H1 (cell line): ENCODE results near the gene ZNF618. TPM values are rescaled to one million over a fixed set of nuclear protein-coding genes. Genes with fewer than 3 reads are reported as not detected.
A peak's percentile ranks its signal among the peaks of the same experiment; 100 is the strongest.

Experiments
- CTCF ChIA-PET: fragments of 300-600 bp; sonication (Branson Sonifier 250); formaldehyde crosslinking; loops from one replicate; lab custom pipeline; 2021; ENCODE audit not compliant: partially characterized antibody; lab: Charles Lee
- POLR2A ChIA-PET: fragments of 300-600 bp; sonication (Branson Sonifier 250); formaldehyde crosslinking; loops from one replicate; lab custom pipeline; 2021; ENCODE audit warnings: inconsistent platforms; ENCODE audit not compliant: partially characterized antibody; lab: Charles Lee
- DNase-seq, 2 experiments: peaks; one replicate each; pipeline versions ENCODE4 v3.0.0 to v3.0.0-alpha.2; 2010 to 2022; ENCODE audit warnings: low spot score in 2 of 2, low read depth in 1 of 2, mixed read lengths in 1 of 2
- FAIRE-seq: peaks from 2 replicates; lab custom pipeline; 2011; peaks lifted over from hg19 to GRCh38; lab: Jason Lieb, UNC
- H2AFZ ChIP-seq: 2 replicates; pipeline ENCODE4 v1.8.1; 2012; ENCODE audit warnings: low read length, inconsistent platforms
- H2AK5ac ChIP-seq: 2 replicates; pipeline ENCODE4 v1.6.1; 2013; ENCODE audit warnings: low read depth, low read length
- H2BK120ac ChIP-seq: replicated peaks from 2 replicates; pipeline ENCODE3; 2013; ENCODE audit warnings: low read depth, low read length, inconsistent platforms
- H2BK12ac ChIP-seq: 2 replicates; pipeline ENCODE4 v1.6.1; 2013; ENCODE audit warnings: low read depth, low read length
- H2BK15ac ChIP-seq: 2 replicates; pipeline ENCODE4 v1.6.1; 2013; ENCODE audit warnings: low read length
- H2BK20ac ChIP-seq: 2 replicates; pipeline ENCODE4 v1.6.1; 2013; ENCODE audit warnings: low read length
- H2BK5ac ChIP-seq: 2 replicates; pipeline ENCODE4 v1.6.1; 2013; ENCODE audit warnings: low read depth, low read length
- H3K14ac ChIP-seq: 2 replicates; pipeline ENCODE4 v1.6.1; 2013; ENCODE audit warnings: inconsistent platforms; ENCODE audit not compliant: insufficient read length
- H3K18ac ChIP-seq: 2 replicates; pipeline ENCODE4 v1.6.1; 2013; ENCODE audit warnings: low read length; ENCODE audit errors: extremely low read depth
- H3K23ac ChIP-seq: 2 replicates; pipeline ENCODE4 v1.6.1; 2013; ENCODE audit warnings: inconsistent platforms; ENCODE audit not compliant: insufficient read length
- H3K23me2 ChIP-seq: 2 replicates; pipeline ENCODE4 v1.6.1; 2013; ENCODE audit warnings: low read depth, low read length
- H3K27ac ChIP-seq: 2 replicates; pipeline ENCODE4 v1.6.1; 2011; ENCODE audit warnings: low read depth, low read length, inconsistent platforms
- H3K27me3 ChIP-seq, 4 experiments: replicated peaks in 1 of 4; 1 replicate in 1 of 4; 2 replicates in 3 of 4; pipeline versions ENCODE4 v1.6.1 to v1.8.1; 2011 to 2013; ENCODE audit warnings: low read length in 3 of 4, mild to moderate bottlenecking in 3 of 4, inconsistent platforms in 2 of 4, mixed read lengths in 2 of 4, moderate library complexity in 1 of 4; ENCODE audit not compliant: control insufficient read depth in 3 of 4, insufficient read depth in 3 of 4; ENCODE audit errors: extremely low read depth in 1 of 4
- H3K36me3 ChIP-seq, 4 experiments: 2 replicates each; pipeline versions ENCODE4 v1.6.1 to v1.8.1; 2011 to 2013; ENCODE audit warnings: mild to moderate bottlenecking in 4 of 4, low read length in 3 of 4, moderate library complexity in 2 of 4, control low read depth in 1 of 4, inconsistent platforms in 1 of 4; ENCODE audit not compliant: insufficient read depth in 4 of 4, control insufficient read depth in 2 of 4
- H3K4ac ChIP-seq: replicated peaks from 2 replicates; pipeline ENCODE3; 2013; ENCODE audit warnings: low read length, low read depth, mixed read lengths, inconsistent platforms; ENCODE audit not compliant: insufficient read length
- H3K4me1 ChIP-seq, 4 experiments: replicated peaks in 1 of 4; 1 replicate in 1 of 4; 2 replicates in 3 of 4; pipeline versions ENCODE4 v1.6.1 to v1.8.1; 2011 to 2013; ENCODE audit warnings: low read length in 3 of 4, inconsistent platforms in 2 of 4, mixed read lengths in 1 of 4; ENCODE audit not compliant: insufficient read depth in 4 of 4, control insufficient read depth in 3 of 4
- H3K4me2 ChIP-seq, 2 experiments: 2 replicates each; pipeline versions ENCODE4 v1.6.1 to v1.8.1; 2011 to 2013; ENCODE audit warnings: low read depth in 2 of 2, low read length in 2 of 2, control low read depth in 1 of 2, inconsistent platforms in 1 of 2, mild to moderate bottlenecking in 1 of 2; ENCODE audit not compliant: insufficient read depth in 1 of 2
- H3K4me3 ChIP-seq, 4 experiments: fragments of 200-600, 300-600 bp in 1 of 4; sonication (generic), shearing (Covaris generic), sonication (Bioruptor Twin) in 1 of 4; 2 replicates each; pipeline versions ENCODE4 v1.5.1 to v1.8.1; 2011 to 2016; ENCODE audit warnings: low read length in 4 of 4, low read depth in 3 of 4, control low read depth in 2 of 4, inconsistent platforms in 2 of 4, mild to moderate bottlenecking in 2 of 4, mixed read lengths in 1 of 4, moderate library complexity in 1 of 4; ENCODE audit not compliant: insufficient read depth in 2 of 4; ENCODE audit errors: extremely low read depth in 1 of 4
- H3K56ac ChIP-seq: replicated peaks from 2 replicates; pipeline ENCODE3; 2013; ENCODE audit warnings: low read depth, mild to moderate bottlenecking, mixed read lengths, low read length, inconsistent platforms; ENCODE audit not compliant: insufficient read length
- H3K79me1 ChIP-seq: 2 replicates; pipeline ENCODE4 v1.6.1; 2013; ENCODE audit warnings: low read depth, low read length, control low read depth
- H3K79me2 ChIP-seq, 2 experiments: 2 replicates each; pipeline versions ENCODE4 v1.6.1 to v1.8.1; 2012 to 2013; ENCODE audit warnings: low read length in 2 of 2, mild to moderate bottlenecking in 2 of 2, inconsistent platforms in 1 of 2; ENCODE audit not compliant: insufficient read depth in 2 of 2, control insufficient read depth in 1 of 2
- H3K9ac ChIP-seq, 4 experiments: replicated peaks in 1 of 4; 1 replicate in 1 of 4; 2 replicates in 3 of 4; pipeline versions ENCODE4 v1.6.1 to v1.8.1; 2011 to 2013; ENCODE audit warnings: low read depth in 3 of 4, low read length in 3 of 4, control low read depth in 2 of 4, mild to moderate bottlenecking in 2 of 4, moderate library complexity in 2 of 4, inconsistent platforms in 1 of 4; ENCODE audit errors: extremely low read depth in 1 of 4
- H3K9me3 ChIP-seq, 2 experiments: 2 replicates each; pipeline versions ENCODE4 v1.6.1 to v1.8.1; 2012 to 2013; ENCODE audit warnings: mild to moderate bottlenecking in 2 of 2, moderate library complexity in 2 of 2, control low read depth in 1 of 2, inconsistent platforms in 1 of 2, low read depth in 1 of 2, low read length in 1 of 2, mixed read lengths in 1 of 2; ENCODE audit not compliant: insufficient read depth in 2 of 2
- H4K20me1 ChIP-seq, 2 experiments: replicated peaks in 1 of 2; 2 replicates each; pipeline versions ENCODE3 to v1.8.1; 2011 to 2013; ENCODE audit warnings: inconsistent platforms in 2 of 2, low read length in 2 of 2, mild to moderate bottlenecking in 1 of 2; ENCODE audit not compliant: insufficient read depth in 2 of 2, control insufficient read depth in 1 of 2
- H4K5ac ChIP-seq: 2 replicates; pipeline ENCODE4 v1.6.1; 2013; ENCODE audit warnings: low read length, low read depth, mixed read lengths, inconsistent platforms; ENCODE audit not compliant: insufficient read length
- H4K8ac ChIP-seq: 2 replicates; pipeline ENCODE4 v1.8.0; 2013; ENCODE audit warnings: mild to moderate bottlenecking, moderate library complexity, low read length, inconsistent platforms; ENCODE audit not compliant: insufficient read depth; ENCODE audit errors: extremely low read depth
- H4K91ac ChIP-seq: replicated peaks from 2 replicates; pipeline ENCODE3; 2013; ENCODE audit warnings: low read length, mixed read lengths, inconsistent platforms; ENCODE audit not compliant: insufficient read length
- CTBP2 ChIP-seq: IDR thresholded peaks from 2 replicates; pipeline ENCODE4 v1.7.0; 2011; ENCODE audit warnings: borderline replicate concordance, mild to moderate bottlenecking, moderate library complexity, mixed read lengths, low read length; ENCODE audit not compliant: insufficient read depth, insufficient read length
- EGR1 ChIP-seq: IDR thresholded peaks from 2 replicates; pipeline ENCODE4 v1.6.1; 2011; ENCODE audit warnings: low read depth, low read length, borderline replicate concordance
- EP300 ChIP-seq, 2 experiments: IDR thresholded peaks; 1 replicate in 1 of 2; 2 replicates in 1 of 2; pipeline ENCODE4 v1.6.1; 2011 to 2012; ENCODE audit warnings: low read depth in 2 of 2, low read length in 2 of 2, mild to moderate bottlenecking in 2 of 2, borderline replicate concordance in 1 of 2, inconsistent platforms in 1 of 2, moderate library complexity in 1 of 2
- EZH2 ChIP-seq: fragments of 200-600 bp; sonication (generic); IDR thresholded peaks from 2 replicates; pipeline ENCODE4 v1.7.1; 2012; ENCODE audit warnings: low read depth, mild to moderate bottlenecking, moderate library complexity, low read length, inconsistent platforms; ENCODE audit not compliant: severe bottlenecking
- GABPA ChIP-seq: IDR thresholded peaks from 2 replicates; pipeline ENCODE4 v1.6.1; 2011; ENCODE audit warnings: mild to moderate bottlenecking, low read length, moderate library complexity, borderline replicate concordance; ENCODE audit not compliant: insufficient read depth
- HDAC2 ChIP-seq, 2 experiments: fragments of 300-600 bp in 1 of 2; sonication (generic) in 1 of 2; IDR thresholded peaks; 2 replicates each; pipeline ENCODE4 v1.6.1; 2011 to 2012; ENCODE audit warnings: low read depth in 2 of 2, low read length in 2 of 2, mild to moderate bottlenecking in 2 of 2, moderate library complexity in 2 of 2, borderline replicate concordance in 1 of 2, inconsistent platforms in 1 of 2
- JUND ChIP-seq: IDR thresholded peaks from 2 replicates; pipeline ENCODE4 v1.6.1; 2011; ENCODE audit warnings: mild to moderate bottlenecking, improper control_type of control experiment, low read length
- KDM1A ChIP-seq: fragments of 200-600, 300-600 bp; sonication (generic); IDR thresholded peaks from 2 replicates; pipeline ENCODE4 v1.7.1; 2016; ENCODE audit warnings: mild to moderate bottlenecking, low read length, borderline replicate concordance
- SAP30 ChIP-seq: fragments of 300-600 bp; sonication (generic); IDR thresholded peaks from 2 replicates; pipeline ENCODE4 v1.7.1; 2012; ENCODE audit warnings: low read length, moderate library complexity, mild to moderate bottlenecking, inconsistent platforms; ENCODE audit not compliant: insufficient read depth, insufficient replicate concordance
- YY1 ChIP-seq: IDR thresholded peaks from 2 replicates; pipeline ENCODE4 v1.6.1; 2011; ENCODE audit warnings: low read depth, mild to moderate bottlenecking, low read length
- WGBS, 2 experiments: shearing (Covaris generic) in 1 of 2; methylation state at CpG; one replicate each; pipeline versions ENCODE4 v1.1.6 to v1.1.7; 2013 to 2015; ENCODE audit warnings: low lambda C conversion rate in 2 of 2, mixed read lengths in 2 of 2, inconsistent platforms in 1 of 2, low coverage in 1 of 2, missing lambda C conversion rate in 1 of 2; ENCODE audit not compliant: insufficient replicate concordance in 2 of 2, insufficient coverage in 1 of 2, insufficient read length in 1 of 2; ENCODE audit errors: extremely low coverage in 1 of 2, missing lambda C conversion rate in 1 of 2; 5-methylcytosine and 5-hydroxymethylcytosine counted together
- polyA plus RNA-seq, 7 experiments: library from polyadenylated mRNA; depleted of rRNA in 3 of 7; stranded (reverse) in 5 of 7; unstranded in 2 of 7; fragments of >200 nt in 5 of 7; fragments of 200-250 nt in 2 of 7; gene quantifications; 1 replicate in 5 of 7; 2 replicates in 1 of 7; 4 replicates in 1 of 7; pipeline versions ENCODE4 v1.2.1 to v1.2.3, GENCODE V29; 2011 to 2013; ENCODE audit warnings: missing spikeins in 2 of 7, mixed read lengths in 2 of 7
- total RNA-seq: library from RNA; stranded (reverse); fragmentation: NEBNext Ultra II Directional; extraction: Animal tissue kit (Norgen Biotek cat#: 25700); gene quantifications from 2 replicates; pipeline ENCODE4 v1.2.1, GENCODE V29; 2021

ZNF618 gene
- total and polyA plus RNA-seq, 2 of the 8 experiments (the other 6 are each of a cell fraction or from before 2014, with no cell fraction given), result 9.6 to 28.5 TPM

DNA sequence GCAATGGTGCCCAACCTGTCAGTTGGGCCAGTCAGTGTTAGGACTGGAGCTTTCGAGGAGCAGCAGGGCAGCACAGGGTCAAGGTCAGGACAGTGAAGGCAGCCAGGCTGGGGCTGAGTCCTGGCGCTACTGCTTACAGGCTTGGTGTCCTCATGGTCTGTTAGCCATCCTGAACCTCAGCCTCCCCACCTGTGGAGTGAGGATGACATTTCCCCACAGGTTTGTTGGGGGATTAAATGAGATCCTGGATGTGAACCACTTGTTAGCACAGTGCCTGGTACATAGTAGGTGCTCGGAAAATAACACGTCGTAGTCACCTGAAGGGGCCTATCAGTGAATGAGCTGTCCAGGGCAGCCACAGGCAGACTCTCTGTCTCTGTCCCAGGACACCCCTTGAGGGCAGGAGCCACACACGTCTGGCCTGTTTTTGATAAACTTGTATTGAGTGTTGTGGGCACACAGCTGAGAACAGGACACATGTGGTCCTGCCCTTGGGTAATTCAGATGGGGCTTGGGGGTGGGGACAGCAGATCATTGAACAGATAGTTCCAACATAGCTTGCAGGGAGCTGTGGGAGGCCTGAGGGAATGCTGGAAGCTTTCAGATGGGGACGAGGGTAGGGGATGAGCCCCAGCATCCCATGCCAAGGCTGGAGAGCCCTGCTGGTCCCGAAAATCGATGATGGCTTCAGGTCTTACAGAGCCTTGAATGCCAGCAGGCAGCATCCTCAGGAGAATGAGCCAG, 132.7 kb downstream of the ZNF618 start:
- Histone ChIP-seq H2BK5ac (no peak overlapping the region), H2AK5ac (no peak overlapping the region), H3K14ac (no peak overlapping the region), H2BK12ac (no peak overlapping the region), H3K4ac (no peak overlapping the region), H3K56ac (no peak overlapping the region), H3K9ac (no peak overlapping the region; a peak in 1 of 7 replicates), H3K79me1 (no peaks in the 10 kb centered on the region), H3K79me2 (no peaks in the 10 kb centered on the region), H4K91ac (no peak overlapping the region), H3K18ac (no peak overlapping the region), H3K4me3 (no peak overlapping the region), H3K23me2 (no peaks in the 10 kb centered on the region), H3K36me3 (peaks cover 0 to 20% (median 0%) of the 10 kb centered on the region in 4 experiments; a peak in 3 of 8 replicates), H3K27ac (no peak overlapping the region), H2AFZ (no peak overlapping the region), H3K9me3 (no peaks in the 10 kb centered on the region), H4K20me1 (peaks cover 0 to 2% of the 10 kb centered on the region in 2 experiments), H3K4me1 (peaks cover 0 to 5% (median 2%) of the 10 kb centered on the region in 4 experiments; a peak in 2 of 7 replicates), H2BK20ac (no peak overlapping the region), H4K5ac (no peak overlapping the region), H4K8ac (no peak overlapping the region; the same call in 1 of the 2 replicates), H3K27me3 (no peaks in the 10 kb centered on the region), H2BK15ac (no peak overlapping the region), H3K23ac (no peak overlapping the region), H3K4me2 (no peak overlapping the region), H2BK120ac (no peak overlapping the region)
- CTCF ChIA-PET, result interaction anchor here (1.0 to 1.3 kb wide), 3 partner anchors 9 to 154 kb away, joined by 3 to 4 read pairs (median 3); no protein-coding TSS in a partner anchor
- POLR2A ChIA-PET, result no interaction called here
- TF ChIP-seq EP300 (IDR thresholded peaks at IDR 0.05; ENCODE audit: borderline replicate concordance in 1 of 2, low read depth in 2 of 2, low read length in 2 of 2), result no peak
- no peak for TF ChIP-seq EZH2
- TF ChIP-seq KDM1A, result no peak
- no peak for TF ChIP-seq EGR1
- no peak for TF ChIP-seq HDAC2 (IDR thresholded peaks at IDR 0.05; ENCODE audit: borderline replicate concordance in 1 of 2, low read depth in 2 of 2, low read length in 2 of 2)
- no peak for TF ChIP-seq GABPA
- TF ChIP-seq JUND, result no peak
- no peak for TF ChIP-seq CTBP2
- no peak for TF ChIP-seq YY1
- no peak for TF ChIP-seq SAP30
- peak in 1 of 2 experiments; percentile 32 for DNase-seq
- WGBS, 2 experiments, result 84% methylated on average over 9 of the region's 9 CpGs; no CpG with 5 or more reads in 1 of the 2 experiments
- no peak for FAIRE-seq
